LoVo (cell line): ENCODE results near the gene CEMIP2.
A peak's percentile ranks its signal among the peaks of the same experiment; 100 is the strongest.

Source experiments
- DNase-seq: peaks from one replicate; pipeline ENCODE4 v3.0.0-alpha.2; 2016; ENCODE audit warnings: low spot score

Gene CEMIP2

GRCh38 chr9:71748280-71748743 lies 20.0 kb downstream of the CEMIP2 start:
- DNase-seq: no peak

- DNase-seq: no peak
Observed at GRCh38 chr9:71747576-71747975, 20.7 kb downstream of the CEMIP2 start.

- DNase-seq: no peak
Observed at GRCh38 chr9:71746758-71747125, 21.6 kb downstream of the CEMIP2 start.

- DNase-seq: no peak
Observed at GRCh38 chr9:71746023-71746757, 22.1 kb downstream of the CEMIP2 start.

- DNase-seq: no peak
Observed at GRCh38 chr9:71744754-71745521, 23.4 kb downstream of the CEMIP2 start.

- DNase-seq: no peak
Observed at GRCh38 chr9:71743882-71744281, 24.4 kb downstream of the CEMIP2 start.

GRCh38 chr9:71743217-71743705 lies 25.1 kb downstream of the CEMIP2 start:
- peak; percentile 50 for DNase-seq

GRCh38 chr9:71742703-71743102 lies 25.6 kb downstream of the CEMIP2 start:
- DNase-seq: no peak

- peak; percentile 74 for DNase-seq
Observed at GRCh38 chr9:71741926-71742648, 26.2 kb downstream of the CEMIP2 start.

GRCh38 chr9:71740199-71740598 lies 28.1 kb downstream of the CEMIP2 start:
- DNase-seq: peak; percentile 70

- DNase-seq: peak; percentile 49
Observed at GRCh38 chr9:71737455-71737854, 30.9 kb downstream of the CEMIP2 start.

- DNase-seq: no peak
Observed at GRCh38 chr9:71736236-71736635, 32.1 kb downstream of the CEMIP2 start.

- no peak for DNase-seq
Observed at GRCh38 chr9:71734950-71735349, 33.4 kb downstream of the CEMIP2 start.

- DNase-seq: no peak
Observed at GRCh38 chr9:71733176-71733575, 35.1 kb downstream of the CEMIP2 start.

- no peak for DNase-seq
Observed at GRCh38 chr9:71729816-71730526, 38.3 kb downstream of the CEMIP2 start.

GRCh38 chr9:71726723-71727122 lies 41.6 kb downstream of the CEMIP2 start:
- DNase-seq: no peak

- DNase-seq: peak; percentile 81
Observed at GRCh38 chr9:71725590-71726338, 42.5 kb downstream of the CEMIP2 start.

- DNase-seq: no peak
Observed at GRCh38 chr9:71721855-71722254, 46.5 kb downstream of the CEMIP2 start.

- DNase-seq: no peak
Observed at GRCh38 chr9:71719562-71719961, 48.8 kb downstream of the CEMIP2 start.

GRCh38 chr9:71719088-71719487 lies 49.2 kb downstream of the CEMIP2 start:
- no peak for DNase-seq
